Lung (tissue), 12 donors: Measurements from ENCODE around the gene FXYD2. TPM values are rescaled to one million over a fixed set of nuclear protein-coding genes. Genes with fewer than 3 reads are reported as not detected.

ENCODE experiments used
- ATAC-seq: fragments of 200-7000 bp; cut with Tn5 transposase; one replicate; pipeline ENCODE4 v1.9.1; 2020; ENCODE audit warnings: moderate number of reproducible peaks; ENCODE audit not compliant: insufficient read depth, low FRiP score
- DNase-seq, 3 donors: peaks; one replicate each; pipeline ENCODE4 v3.0.0-alpha.2; 2013 to 2017
- H3K27ac ChIP-seq, 2 donors: one replicate each; pipeline ENCODE4 v1.5.1; 2013; ENCODE audit warnings: mild to moderate bottlenecking in 2 of 2, moderate library complexity in 2 of 2, control low read depth in 1 of 2, inconsistent platforms in 1 of 2, low read depth in 1 of 2, low read length in 1 of 2
- H3K27me3 ChIP-seq, 3 donors: one replicate each; pipeline ENCODE4 v1.5.1; 2013; ENCODE audit warnings: low read length in 2 of 3; ENCODE audit not compliant: control insufficient read depth in 3 of 3, insufficient read depth in 3 of 3
- H3K36me3 ChIP-seq, 4 donors: one replicate each; pipeline ENCODE4 v1.5.1; 2013; ENCODE audit warnings: low read length in 4 of 4, mild to moderate bottlenecking in 1 of 4, moderate library complexity in 1 of 4; ENCODE audit not compliant: control insufficient read depth in 4 of 4, insufficient read depth in 4 of 4
- H3K4me1 ChIP-seq, 5 donors: one replicate each; pipeline ENCODE4 v1.5.1; 2013; ENCODE audit warnings: low read length in 5 of 5, mild to moderate bottlenecking in 2 of 5, moderate library complexity in 1 of 5; ENCODE audit not compliant: control insufficient read depth in 5 of 5, insufficient read depth in 5 of 5
- H3K4me3 ChIP-seq: one replicate; pipeline ENCODE4 v1.5.1; 2013; ENCODE audit warnings: mild to moderate bottlenecking, control low read depth, moderate library complexity
- H3K9ac ChIP-seq, 2 donors: one replicate each; pipeline ENCODE4 v1.5.1; 2013; ENCODE audit warnings: low read length in 2 of 2, control low read depth in 1 of 2; ENCODE audit not compliant: insufficient read depth in 1 of 2
- H3K9me3 ChIP-seq, 4 donors: one replicate each; pipeline ENCODE4 v1.5.1; 2013; ENCODE audit warnings: low read length in 3 of 4, mild to moderate bottlenecking in 1 of 4, moderate library complexity in 1 of 4; ENCODE audit not compliant: control insufficient read depth in 4 of 4, insufficient read depth in 3 of 4
- CTCF ChIP-seq: IDR thresholded peaks from 2 replicates; pipeline ENCODE4 v1.5.1; 2012; ENCODE audit warnings: mild to moderate bottlenecking; ENCODE audit errors: control extremely low read depth, extremely low read depth
- WGBS, 2 donors: extraction: QIAGEN DNeasy Blood & Tissue Kit; methylation state at CpG; one replicate each; pipeline ENCODE4 v1.1.7; 2013; 5-methylcytosine and 5-hydroxymethylcytosine counted together
- polyA plus RNA-seq, 2 donors: library from polyadenylated mRNA; stranded (reverse); fragments of 200-250 nt; gene quantifications; one replicate each; pipeline ENCODE4 v1.2.1, GENCODE V29; 2013
- total RNA-seq, 2 donors: library from RNA; depleted of rRNA in 1 of 2; stranded (reverse); fragments of >200 nt in 1 of 2; gene quantifications; one replicate each; pipeline ENCODE4 v1.2.1, GENCODE V29; 2014 to 2021
- donor health status: control.
- donor health status: control.
- donor health status: Bipolar disorder and iron deficiency.
- donor health status: healthy.
- donor health status: DM: yes; HTN: yes; CAD: no.

FXYD2 gene
- total and polyA plus RNA-seq, 4 donors = 1.6 to 6.9 (median 3.7) TPM

- Histone ChIP-seq H3K4me3 (no peak overlapping the region), H3K27me3 (no peaks in the 10 kb centered on the region), H3K36me3 (no peaks in the 10 kb centered on the region), H3K4me1 (peaks cover 0 to 41% (median 17%) of the 10 kb centered on the region in 5 donors), H3K9ac (no peak overlapping the region), H3K27ac (no peak overlapping the region), H3K9me3 (no peaks in the 10 kb centered on the region)
- 86 to 90% methylated on average over 14 of the region's 14 CpGs for WGBS, 2 donors
- no peak for TF ChIP-seq CTCF
- DNase-seq = peak in 1 of 3 donors; percentile 7
- ATAC-seq = no peak
These were observed 5.5 kb upstream of the FXYD2 start for GRCh38 chr11:117830072-117830471.

- WGBS, 2 donors = 67 to 79% methylated on average over 7 of the region's 7 CpGs
- H3K9ac ChIP-seq = no peak overlapping the region
- TF ChIP-seq CTCF = no peak
- peaks cover 0 to 49% (median 24%) of the 10 kb centered on the region in 5 donors for H3K4me1 ChIP-seq
- DNase-seq (no peak), ATAC-seq (no peak)
- no peaks in the 10 kb centered on the region for H3K36me3 ChIP-seq
- H3K4me3 ChIP-seq = no peak overlapping the region
- H3K9me3 ChIP-seq = no peaks in the 10 kb centered on the region
- H3K27me3 ChIP-seq = no peaks in the 10 kb centered on the region
- peak overlapping the region in 1 of 2 donors; percentile 14 for H3K27ac ChIP-seq
These were observed 4.8 kb upstream of the FXYD2 start for GRCh38 chr11:117829369-117829725.

GRCh38 chr11:117828611-117829368, 4.2 kb upstream of the FXYD2 start:
- Histone ChIP-seq H3K9me3 (no peaks in the 10 kb centered on the region), H3K4me1 (peaks cover 0 to 51% (median 28%) of the 10 kb centered on the region in 5 donors), H3K27ac (peak overlapping the region in 1 of 2 donors; percentile 54), H3K36me3 (no peaks in the 10 kb centered on the region), H3K4me3 (no peak overlapping the region), H3K9ac (no peak overlapping the region), H3K27me3 (no peaks in the 10 kb centered on the region)
- TF ChIP-seq CTCF = no peak
- WGBS, 2 donors = 53 to 66% methylated on average over 14 to 16 of the region's 16 CpGs
- DNase-seq = peak in 1 of 3 donors; percentile 23
- ATAC-seq = peak; percentile 43
